Transverse colon (tissue), 4 donors: ENCODE results near the gene IRF9.

ENCODE experiments used
- CTCF ChIP-seq, 5 experiments: fragments of 200-600 bp in 3 of 5; fragments of 450-650 bp in 2 of 5; sonication (generic) in 3 of 5; IDR thresholded peaks; 1 replicate in 2 of 5; 2 replicates in 3 of 5; pipeline ENCODE4 v1.5.1; 2016 to 2017; ENCODE audit warnings: antibody characterized with exemption in 5 of 5, inconsistent platforms in 3 of 5, mild to moderate bottlenecking in 2 of 5, moderate library complexity in 1 of 5
- POLR2AphosphoS5 ChIP-seq, 3 donors: sonication (generic); formaldehyde crosslinking; IDR thresholded peaks; one replicate each; pipeline ENCODE4 v1.6.1; 2016; ENCODE audit warnings: antibody characterized with exemption in 3 of 3

GRCh38 chr14:24143511-24143910 is 17.6 kb upstream of the IRF9 start:
- TF ChIP-seq POLR2AphosphoS5 (IDR thresholded peaks at IDR 0.05): no peak
- TF ChIP-seq CTCF (IDR thresholded peaks at IDR 0.05): no peak
